PC-3 (cell line): ENCODE data around the gene NKD2. TPM values are rescaled to one million over a fixed set of nuclear protein-coding genes. Genes with fewer than 3 reads are reported as not detected.

Experiments
- ATAC-seq: fragments of 200-7000 bp; cut with Tn5 transposase; 2 replicates; pipeline ENCODE4 v1.9.1; 2020; ENCODE audit warnings: mild to moderate bottlenecking, moderate library complexity
- BruUV-seq: library from RNA; stranded (reverse); fragments of 400-500 nt; replicated peaks from 2 replicates; lab custom pipeline; 2021; lab: Mats Ljungman, UMichigan
- CTCF ChIA-PET: fragments of 300-600 bp; sonication (Branson Sonifier 250); formaldehyde crosslinking; loops from one replicate; lab custom pipeline; 2022; ENCODE audit warnings: antibody characterized with exemption; lab: Charles Lee
- POLR2A ChIA-PET: fragments of 300-600 bp; sonication (Branson Sonifier 250); formaldehyde crosslinking; loops from one replicate; lab custom pipeline; 2022; ENCODE audit warnings: antibody characterized with exemption; ENCODE audit not compliant: unreplicated experiment; lab: Charles Lee
- DNase-seq: peaks from one replicate; pipeline ENCODE4 v3.0.0-alpha.2; 2015
- H2AFZ ChIP-seq: fragments of 300-600 bp; sonication (generic); 2 replicates; pipeline ENCODE4 v1.6.0; 2016; ENCODE audit warnings: antibody characterized with exemption, low read length
- H3F3A ChIP-seq: fragments of 300-600 bp; sonication (generic); one replicate; pipeline ENCODE4 v1.6.0; 2017; ENCODE audit warnings: antibody characterized with exemption, low read length, control low read depth, mild to moderate bottlenecking; ENCODE audit not compliant: unreplicated experiment
- H3K27ac ChIP-seq: fragments of 300-600 bp; sonication (generic); 2 replicates; pipeline ENCODE4 v1.5.1; 2016; ENCODE audit warnings: mild to moderate bottlenecking, low read length
- H3K27me3 ChIP-seq: fragments of 300-600 bp; sonication (generic); 2 replicates; pipeline ENCODE4 v1.6.1; 2016; ENCODE audit warnings: low read length, mixed read lengths
- H3K36me3 ChIP-seq: fragments of 300-600 bp; sonication (generic); 2 replicates; pipeline ENCODE4 v1.6.1; 2016; ENCODE audit warnings: low read depth, mixed run types, low read length, mixed read lengths
- H3K4me1 ChIP-seq: fragments of 300-600 bp; sonication (generic); 2 replicates; pipeline ENCODE4 v1.5.1; 2016; ENCODE audit warnings: low read length; ENCODE audit not compliant: insufficient read depth
- H3K4me2 ChIP-seq: fragments of 300-600 bp; sonication (generic); 2 replicates; pipeline ENCODE4 v1.6.0; 2016; ENCODE audit warnings: low read length
- H3K4me3 ChIP-seq: fragments of 300-600 bp; sonication (generic); 2 replicates; pipeline ENCODE4 v1.5.1; 2016; ENCODE audit warnings: mild to moderate bottlenecking, low read length, mixed read lengths
- H3K79me2 ChIP-seq: fragments of 300-600 bp; sonication (generic); 2 replicates; pipeline ENCODE4 v1.6.1; 2017; ENCODE audit warnings: low read length, mixed read lengths
- H3K9ac ChIP-seq: fragments of 300-600 bp; sonication (generic); 2 replicates; pipeline ENCODE4 v1.6.0; 2016; ENCODE audit warnings: mild to moderate bottlenecking, low read length
- H3K9me2 ChIP-seq: fragments of 300-600 bp; sonication (generic); replicated peaks from 2 replicates; pipeline ENCODE4 v1.6.1; 2016; ENCODE audit warnings: mixed run types, low read length, mixed read lengths
- H3K9me3 ChIP-seq: fragments of 300-600 bp; sonication (generic); 2 replicates; pipeline ENCODE4 v1.6.1; 2016; ENCODE audit warnings: low read length, mixed read lengths
- H4K20me1 ChIP-seq: fragments of 300-600 bp; sonication (generic); 2 replicates; pipeline ENCODE4 v1.6.1; 2016; ENCODE audit warnings: low read length, mixed read lengths
- EZH2 ChIP-seq: fragments of 300-600 bp; sonication (generic); IDR thresholded peaks from one replicate; pipeline ENCODE4 v1.6.1; 2017; ENCODE audit warnings: antibody characterized with exemption, mild to moderate bottlenecking, low read length; ENCODE audit not compliant: unreplicated experiment
- EZH2phosphoT487 ChIP-seq: fragments of 300-600 bp; sonication (generic); IDR thresholded peaks from 2 replicates; pipeline ENCODE4 v1.6.1; 2018; ENCODE audit warnings: mild to moderate bottlenecking, antibody characterized with exemption, low read length, borderline replicate concordance
- intact Hi-C: fragments of 100-400 bp; cut with micrococcal nuclease; formaldehyde crosslinking; loops from 2 replicates; pipeline ENCODE4 v1.9.0; 2023
- total RNA-seq: library from RNA; depleted of rRNA; stranded (reverse); fragments of >200 nt; gene quantifications from 2 replicates; pipeline ENCODE4 v1.2.3, GENCODE V29; 2014
- TF ChIP-seq, protein P1 (sequence below): fragments of 300-600 bp; sonication (generic); conservative IDR thresholded peaks from 2 replicates; pipeline ENCODE4 v1.5.1; 2017; ENCODE audit warnings: antibody characterized with exemption, low read depth, mild to moderate bottlenecking, low read length

The NKD2 gene
- total RNA-seq, 1 experiment from 2014 or later = 1.6 TPM

DNA sequence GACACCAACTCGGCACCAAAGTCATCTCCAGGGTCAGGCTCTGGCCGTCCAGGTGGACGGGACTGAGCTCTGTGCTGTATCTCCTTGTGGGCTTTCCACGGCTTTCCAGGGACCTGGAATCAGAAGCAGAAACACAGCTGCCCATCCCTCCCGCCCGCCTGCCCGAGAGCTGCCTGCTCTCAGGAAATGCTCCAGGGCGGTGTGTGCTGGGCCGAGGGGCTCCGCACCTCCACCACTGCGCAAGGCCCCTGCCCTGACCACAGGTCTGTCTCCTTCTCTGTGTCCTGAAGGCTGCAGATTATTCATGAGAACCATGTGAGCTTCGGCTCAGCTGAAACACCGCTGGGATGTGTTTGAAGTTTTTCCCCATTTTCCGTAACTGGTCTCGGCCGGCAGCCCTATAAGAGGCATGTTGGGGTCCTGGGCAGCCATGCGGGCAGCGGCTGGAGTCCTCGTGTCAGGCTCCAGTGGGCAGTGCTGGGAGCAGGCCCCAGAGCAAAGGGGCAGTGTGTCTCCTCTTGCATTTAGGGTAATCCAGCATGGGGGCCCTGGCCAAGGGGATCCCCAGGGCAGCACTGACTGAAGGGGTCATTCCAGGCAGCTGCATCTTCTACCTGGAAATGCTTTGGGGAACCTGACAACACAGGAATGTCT is 22.8 kb downstream of the NKD2 start:
- intact Hi-C loops = no loop called here
- Histone ChIP-seq H3K4me2 (no peak overlapping the region), H3K9me2 (no peaks in the 10 kb centered on the region), H3K79me2 (no peaks in the 10 kb centered on the region), H3F3A (no peaks in the 10 kb centered on the region), H4K20me1 (no peaks in the 10 kb centered on the region), H3K27me3 (no peaks in the 10 kb centered on the region), H3K9ac (no peak overlapping the region), H3K27ac (no peak overlapping the region), H3K36me3 (no peaks in the 10 kb centered on the region), H3K4me3 (no peak overlapping the region), H3K4me1 (no peaks in the 10 kb centered on the region), H2AFZ (no peak overlapping the region), H3K9me3 (no peaks in the 10 kb centered on the region)
- POLR2A ChIA-PET = no interaction called here
- no TSS peak for BruUV-seq
- no peak for ATAC-seq
- CTCF ChIA-PET = no interaction called here
- TF ChIP-seq, protein P1, sequence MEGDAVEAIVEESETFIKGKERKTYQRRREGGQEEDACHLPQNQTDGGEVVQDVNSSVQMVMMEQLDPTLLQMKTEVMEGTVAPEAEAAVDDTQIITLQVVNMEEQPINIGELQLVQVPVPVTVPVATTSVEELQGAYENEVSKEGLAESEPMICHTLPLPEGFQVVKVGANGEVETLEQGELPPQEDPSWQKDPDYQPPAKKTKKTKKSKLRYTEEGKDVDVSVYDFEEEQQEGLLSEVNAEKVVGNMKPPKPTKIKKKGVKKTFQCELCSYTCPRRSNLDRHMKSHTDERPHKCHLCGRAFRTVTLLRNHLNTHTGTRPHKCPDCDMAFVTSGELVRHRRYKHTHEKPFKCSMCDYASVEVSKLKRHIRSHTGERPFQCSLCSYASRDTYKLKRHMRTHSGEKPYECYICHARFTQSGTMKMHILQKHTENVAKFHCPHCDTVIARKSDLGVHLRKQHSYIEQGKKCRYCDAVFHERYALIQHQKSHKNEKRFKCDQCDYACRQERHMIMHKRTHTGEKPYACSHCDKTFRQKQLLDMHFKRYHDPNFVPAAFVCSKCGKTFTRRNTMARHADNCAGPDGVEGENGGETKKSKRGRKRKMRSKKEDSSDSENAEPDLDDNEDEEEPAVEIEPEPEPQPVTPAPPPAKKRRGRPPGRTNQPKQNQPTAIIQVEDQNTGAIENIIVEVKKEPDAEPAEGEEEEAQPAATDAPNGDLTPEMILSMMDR = no peak
- TF ChIP-seq EZH2phosphoT487 = no peak
- no peak for TF ChIP-seq EZH2
- DNase-seq = no peak

DNA sequence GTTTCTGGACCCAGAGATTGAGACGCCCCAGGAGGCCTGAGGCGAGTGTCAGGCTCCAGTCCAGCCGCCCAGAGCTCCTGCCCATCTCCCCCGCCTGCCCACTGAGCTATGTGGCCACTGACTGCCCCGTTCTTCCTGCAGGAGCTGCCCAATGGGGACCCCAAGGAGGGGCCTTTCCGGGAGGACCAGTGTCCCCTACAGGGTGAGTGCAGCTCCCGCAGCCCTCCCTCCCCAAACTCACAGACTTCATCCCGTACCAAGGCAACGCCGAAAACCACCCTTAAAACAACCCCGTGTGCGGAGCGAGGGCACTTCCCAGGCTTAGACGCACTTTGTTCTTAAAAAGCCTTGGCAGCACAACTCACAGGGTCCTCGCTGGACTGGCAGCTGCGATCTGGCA is 23.4 kb downstream of the NKD2 start:
- POLR2A ChIA-PET = no interaction called here
- ATAC-seq (no peak), DNase-seq (no peak)
- Histone ChIP-seq H3K27ac (no peak overlapping the region), H3K9me2 (no peaks in the 10 kb centered on the region), H3K9me3 (no peaks in the 10 kb centered on the region), H3K4me1 (no peaks in the 10 kb centered on the region), H3F3A (no peaks in the 10 kb centered on the region), H3K36me3 (no peaks in the 10 kb centered on the region), H3K27me3 (no peaks in the 10 kb centered on the region), H4K20me1 (no peaks in the 10 kb centered on the region), H2AFZ (no peak overlapping the region), H3K79me2 (no peaks in the 10 kb centered on the region), H3K4me2 (no peak overlapping the region), H3K4me3 (no peak overlapping the region), H3K9ac (no peak overlapping the region)
- TF ChIP-seq EZH2phosphoT487 = no peak
- TF ChIP-seq EZH2 = no peak
- TF ChIP-seq, protein P1 = no peak
- BruUV-seq = no TSS peak
- CTCF ChIA-PET = no interaction called here
- intact Hi-C loops = no loop called here

DNA sequence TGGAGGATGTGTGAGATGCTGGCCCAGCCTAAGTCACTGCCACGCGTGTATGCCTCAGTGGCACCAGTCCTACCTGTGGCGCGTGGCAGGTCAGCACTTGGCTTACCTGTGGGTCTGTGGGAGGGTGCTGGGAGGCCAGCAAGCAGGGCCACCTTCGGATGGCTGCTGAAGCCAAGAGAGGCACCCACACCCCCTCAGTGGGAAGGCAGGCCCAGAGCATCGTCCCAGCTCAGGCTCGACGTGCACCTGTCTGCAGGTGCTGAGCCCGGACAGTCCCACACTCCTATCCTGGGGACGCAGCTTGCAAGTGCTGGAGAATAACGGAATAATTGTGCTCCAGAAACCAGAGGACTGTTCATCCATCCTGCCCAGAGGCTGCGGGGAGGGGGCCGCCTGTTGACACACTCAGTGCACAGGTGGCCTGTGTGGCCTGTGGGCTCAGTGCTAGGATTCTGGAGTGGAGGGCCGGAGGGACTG is 24.0 kb downstream of the NKD2 start:
- H3K9me3 ChIP-seq = no peaks in the 10 kb centered on the region
- ATAC-seq (no peak), DNase-seq (no peak)
- H3K9ac ChIP-seq = no peak overlapping the region
- H3K9me2 ChIP-seq = no peaks in the 10 kb centered on the region
- no TSS peak for BruUV-seq
- no peak overlapping the region for H3K4me3 ChIP-seq
- H3F3A ChIP-seq = no peaks in the 10 kb centered on the region
- ChIA-PET POLR2A (no interaction called here), CTCF (no interaction called here)
- H3K27ac ChIP-seq = no peak overlapping the region
- H3K4me2 ChIP-seq = no peak overlapping the region
- no peaks in the 10 kb centered on the region for H4K20me1 ChIP-seq
- TF ChIP-seq, protein P1 = no peak
- TF ChIP-seq EZH2 = no peak
- TF ChIP-seq EZH2phosphoT487 = no peak
- H3K27me3 ChIP-seq = no peaks in the 10 kb centered on the region
- H3K79me2 ChIP-seq = no peaks in the 10 kb centered on the region
- intact Hi-C loops = no loop called here
- no peaks in the 10 kb centered on the region for H3K4me1 ChIP-seq
- H3K36me3 ChIP-seq = no peaks in the 10 kb centered on the region
- no peak overlapping the region for H2AFZ ChIP-seq
